Stimulated activated CD4-positive, alpha-beta T cell treated with anti-CD3 and anti-CD28 coated beads, Interleukin-12 subunit alpha, Interleukin-12 subunit beta, amount 100 ng/mL, for 24 hours (primary cell): ENCODE measurements around the gene TBCD.

Experiments
- DNase-seq, 2 experiments: peaks; one replicate each; pipeline ENCODE4 v3.0.0-alpha.2; 2020; ENCODE audit warnings: low read depth in 2 of 2

TBCD gene

GRCh38 chr17:82858376-82859126 lies 106.7 kb downstream of the TBCD start:
- no peak for DNase-seq

- DNase-seq: no peak
Measured at GRCh38 chr17:82859431-82860403, 107.9 kb downstream of the TBCD start.

- DNase-seq: no peak
Measured at GRCh38 chr17:82860606-82861392, 108.9 kb downstream of the TBCD start.

GRCh38 chr17:82861393-82861775 lies 109.5 kb downstream of the TBCD start:
- DNase-seq: no peak

GRCh38 chr17:82862191-82862590 lies 110.3 kb downstream of the TBCD start:
- no peak for DNase-seq

- no peak for DNase-seq
Measured at GRCh38 chr17:82862737-82863382, 111.0 kb downstream of the TBCD start.

GRCh38 chr17:82863383-82863940 lies 111.6 kb downstream of the TBCD start:
- DNase-seq: no peak

GRCh38 chr17:82863941-82864712 lies 112.3 kb downstream of the TBCD start:
- DNase-seq: peak; percentile 74

- DNase-seq: no peak
Measured at GRCh38 chr17:82864713-82865248, 112.9 kb downstream of the TBCD start.

- DNase-seq: no peak
Measured at GRCh38 chr17:82865274-82865673, 113.4 kb downstream of the TBCD start.

- DNase-seq: no peak
Measured at GRCh38 chr17:82865774-82866395, 114.0 kb downstream of the TBCD start.

GRCh38 chr17:82866590-82867191 lies 114.8 kb downstream of the TBCD start:
- no peak for DNase-seq

GRCh38 chr17:82867763-82868325 lies 116.0 kb downstream of the TBCD start:
- no peak for DNase-seq

- no peak for DNase-seq
Measured at GRCh38 chr17:82868715-82869131, 116.9 kb downstream of the TBCD start.

GRCh38 chr17:82869536-82869935 lies 117.7 kb downstream of the TBCD start:
- DNase-seq: no peak

- no peak for DNase-seq
Measured at GRCh38 chr17:82870091-82870491, 118.2 kb downstream of the TBCD start.

GRCh38 chr17:82870541-82870940 lies 118.7 kb downstream of the TBCD start:
- no peak for DNase-seq

- no peak for DNase-seq
Measured at GRCh38 chr17:82871056-82871775, 119.4 kb downstream of the TBCD start.
